ENCODE results near the gene CLTA. TPM values are rescaled to one million over a fixed set of nuclear protein-coding genes. Genes with fewer than 3 reads are reported as not detected.
A peak's percentile ranks its signal among the peaks of the same experiment; 100 is the strongest.
"Not testable (repeated sequence)": the region's sequence is repeated elsewhere in the genome, so short reads cannot be mapped to it uniquely, and the experiment has no call there.

The CLTA gene
- total RNA-seq, 1 donor from 2014 or later: 185 TPM

GRCh38 chr9:36158917-36159316, 31.8 kb upstream of the CLTA start:
- no peak for DNase-seq (ENCODE audit: low spot score)

- not testable (repeated sequence) for DNase-seq (ENCODE audit: low spot score)
Measured at GRCh38 chr9:36159509-36159908, 31.2 kb upstream of the CLTA start.

DNA sequence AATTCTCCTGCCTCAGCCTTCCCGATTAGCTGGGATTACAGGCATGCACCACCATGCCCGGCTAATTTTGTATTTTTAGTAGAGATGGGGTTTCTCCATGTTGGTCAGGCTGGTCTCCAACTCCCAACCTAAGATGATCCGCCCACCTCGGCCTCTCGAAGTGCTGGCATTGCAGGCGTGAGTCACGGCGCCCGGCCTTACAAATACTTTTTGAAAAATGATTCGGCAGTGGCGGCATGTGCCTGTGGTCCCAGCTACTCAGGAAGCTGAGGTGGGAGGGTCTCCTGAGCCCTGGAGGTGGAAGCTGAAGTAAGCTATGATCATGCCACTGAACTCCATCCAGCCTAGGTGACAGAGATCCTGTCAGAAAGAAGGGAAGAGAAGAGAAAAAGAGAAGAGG, 30.6 kb upstream of the CLTA start:
- not testable (repeated sequence) for DNase-seq (ENCODE audit: low spot score)

- DNase-seq (ENCODE audit: low spot score): no peak
Measured at GRCh38 chr9:36161187-36161586, 29.5 kb upstream of the CLTA start.

- no peak for DNase-seq (ENCODE audit: low spot score)
Measured at GRCh38 chr9:36162211-36162738, 28.4 kb upstream of the CLTA start.

GRCh38 chr9:36163049-36163785, 27.5 kb upstream of the CLTA start:
- DNase-seq (ENCODE audit: low spot score): no peak

GRCh38 chr9:36163786-36164170, 26.9 kb upstream of the CLTA start:
- no peak for DNase-seq (ENCODE audit: low spot score)

DNA sequence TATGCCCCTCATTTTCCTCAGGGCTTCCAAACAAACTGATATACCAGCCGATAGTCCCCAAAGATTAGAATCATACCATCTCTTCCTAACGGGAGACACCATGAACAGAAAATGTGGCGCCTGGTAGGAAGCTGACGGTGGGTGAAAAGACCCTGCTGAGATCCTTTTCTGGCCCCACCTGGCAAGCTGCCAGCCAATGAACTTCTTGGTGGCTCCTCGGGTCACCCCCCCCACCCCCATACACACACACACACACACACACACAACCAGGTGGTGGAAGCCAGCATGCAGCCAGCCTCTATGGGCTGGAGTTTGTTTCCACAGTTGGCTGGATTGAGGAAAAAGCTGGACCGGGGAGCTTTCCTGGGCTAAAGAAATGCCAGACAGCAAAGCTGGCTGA, 26.3 kb upstream of the CLTA start:
- no peak for DNase-seq (ENCODE audit: low spot score)

GRCh38 chr9:36164989-36165388, 25.7 kb upstream of the CLTA start:
- no peak for DNase-seq (ENCODE audit: low spot score)

DNA sequence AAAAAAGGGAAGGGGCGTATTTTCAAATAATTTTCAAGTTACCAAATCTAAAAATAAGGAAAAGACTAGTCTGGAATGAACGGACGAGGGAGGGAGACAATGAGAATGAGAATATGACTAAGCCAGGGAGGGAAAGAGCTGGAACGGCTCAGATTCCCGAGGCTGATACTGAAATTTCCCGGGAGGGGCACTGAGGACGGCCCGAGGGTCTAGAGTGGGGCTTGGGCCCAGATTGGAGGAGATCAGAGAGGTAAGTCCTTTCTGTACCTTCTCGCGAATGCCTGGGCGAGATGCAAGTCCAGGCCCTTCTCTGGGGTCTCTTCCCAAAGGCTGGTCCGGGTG, 24.9 kb upstream of the CLTA start:
- no peak for DNase-seq (ENCODE audit: low spot score)

DNA sequence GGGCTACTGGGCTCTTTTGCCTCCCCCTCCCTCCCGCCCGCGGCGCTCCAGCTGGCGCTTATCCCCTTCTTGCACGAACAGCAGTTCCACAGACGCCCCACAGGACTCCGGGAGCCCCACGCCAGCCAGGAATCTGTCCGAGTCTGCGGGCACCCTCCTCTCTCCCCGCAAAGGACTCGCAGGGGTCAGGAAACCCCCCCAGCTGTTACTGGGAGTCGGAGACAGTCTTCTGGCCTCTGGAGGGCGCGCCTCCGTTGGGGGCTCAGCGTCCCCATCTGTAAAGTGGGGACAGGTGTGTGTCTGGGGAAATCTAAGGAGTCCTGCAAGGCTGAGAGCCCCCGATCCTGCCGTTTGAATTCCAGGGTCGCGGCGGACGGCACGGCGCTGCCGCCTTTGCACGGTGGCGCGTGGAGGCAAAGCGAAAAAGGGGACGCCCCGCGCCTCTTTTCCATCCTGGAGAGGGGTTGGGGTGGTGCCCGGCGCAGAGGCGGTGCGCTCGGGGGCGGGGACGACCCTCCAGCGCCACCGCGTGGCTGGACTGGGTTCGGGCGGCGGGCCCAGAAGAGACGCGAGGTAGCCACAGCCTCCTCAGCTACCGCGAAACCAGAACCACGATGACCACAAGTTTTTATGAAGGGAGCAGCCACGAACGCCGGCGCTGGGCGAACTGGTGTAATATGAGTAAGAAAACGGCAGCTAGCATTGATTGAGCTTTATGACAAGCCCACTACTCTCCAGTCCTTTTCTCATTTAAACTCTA, 24.4 kb upstream of the CLTA start:
- peak; percentile 77 for DNase-seq (ENCODE audit: low spot score)

- no peak for DNase-seq (ENCODE audit: low spot score)
Measured at GRCh38 chr9:36169166-36169565, 21.6 kb upstream of the CLTA start, which contains the start of gene CCIN. TSS of gene CCIN (plus strand) at chr9:36169388. CDS start at chr9:36169503, 115 bp downstream.

GRCh38 chr9:36169708-36170107, 21.0 kb upstream of the CLTA start:
- no peak for DNase-seq (ENCODE audit: low spot score)

DNA sequence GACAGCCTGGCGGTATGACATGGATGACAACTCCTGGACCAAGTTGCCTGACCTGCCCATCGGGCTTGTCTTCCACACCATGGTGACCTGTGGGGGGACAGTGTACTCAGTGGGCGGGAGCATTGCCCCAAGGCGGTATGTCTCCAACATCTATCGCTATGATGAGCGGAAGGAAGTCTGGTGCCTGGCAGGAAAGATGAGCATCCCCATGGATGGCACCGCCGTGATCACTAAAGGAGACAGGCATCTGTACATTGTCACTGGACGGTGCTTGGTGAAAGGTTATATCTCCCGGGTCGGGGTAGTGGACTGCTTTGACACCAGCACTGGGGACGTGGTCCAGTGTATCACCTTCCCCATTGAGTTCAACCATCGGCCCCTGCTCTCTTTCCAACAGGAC, 20.2 kb upstream of the CLTA start:
- DNase-seq (ENCODE audit: low spot score): no peak

GRCh38 chr9:36173861-36174260, 16.9 kb upstream of the CLTA start:
- no peak for DNase-seq (ENCODE audit: low spot score)

DNA sequence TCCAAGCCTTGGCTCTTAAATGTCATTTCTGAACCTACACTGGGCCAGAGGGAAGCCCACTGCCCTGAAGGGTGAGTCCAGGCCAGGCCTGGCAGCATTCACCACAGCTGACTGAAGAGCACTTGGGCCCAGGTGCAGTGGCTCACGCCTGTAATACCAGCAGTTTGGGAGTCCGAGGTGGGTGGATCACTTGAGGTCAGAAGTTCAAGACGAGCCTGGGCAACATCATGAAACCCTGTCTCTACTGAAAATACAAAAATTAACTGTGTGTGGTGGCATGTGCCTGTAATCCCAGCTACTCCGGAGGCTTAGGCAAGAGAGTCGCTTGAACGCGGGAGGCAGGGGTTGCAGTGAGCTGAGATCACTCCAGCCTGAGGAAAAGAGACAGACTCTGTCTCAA, 16.4 kb upstream of the CLTA start:
- no peak for DNase-seq (ENCODE audit: low spot score)

- DNase-seq (ENCODE audit: low spot score): no peak
Measured at GRCh38 chr9:36174731-36175130, 16.0 kb upstream of the CLTA start.

DNA sequence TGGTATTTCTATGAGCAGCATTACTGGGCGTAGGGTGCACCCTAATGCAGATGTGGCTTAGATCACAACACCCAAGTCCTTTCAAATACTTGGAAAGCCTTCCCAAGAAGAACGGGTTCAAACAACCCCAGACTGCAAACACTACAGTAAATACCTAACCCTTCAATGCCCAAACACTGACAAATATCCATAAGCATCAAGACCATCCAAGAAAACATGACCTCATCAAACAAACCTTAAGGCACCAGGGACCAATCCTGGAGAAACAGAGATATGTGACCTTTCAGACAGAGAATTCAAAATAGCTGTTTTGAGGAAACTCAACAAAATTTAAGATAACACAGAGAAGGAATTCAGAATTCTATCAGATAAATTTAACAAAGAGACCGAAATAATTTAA, 15.5 kb upstream of the CLTA start:
- not testable (repeated sequence) for DNase-seq (ENCODE audit: low spot score)

- not testable (repeated sequence) for DNase-seq (ENCODE audit: low spot score)
Measured at GRCh38 chr9:36176496-36176895, 14.2 kb upstream of the CLTA start.

DNA sequence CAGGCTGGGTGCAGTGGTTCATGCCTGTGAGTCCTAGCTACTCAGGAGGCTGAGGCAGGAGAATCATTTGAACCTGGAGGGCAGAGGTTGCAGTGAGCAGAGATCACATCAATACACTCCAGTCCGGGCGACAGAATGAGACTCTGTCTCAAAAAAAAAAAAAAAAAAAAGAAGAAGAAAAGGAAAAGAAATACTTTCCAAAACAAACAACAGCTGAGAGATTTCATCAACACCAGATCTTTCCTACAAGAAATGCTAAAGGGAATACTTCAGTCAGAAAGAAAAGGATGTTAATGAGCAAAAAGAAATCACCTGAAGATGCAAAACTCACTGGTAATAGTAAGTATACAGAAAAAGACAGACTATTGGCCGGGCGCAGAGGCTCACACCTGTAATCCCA, 13.2 kb upstream of the CLTA start:
- DNase-seq (ENCODE audit: low spot score): no peak

DNA sequence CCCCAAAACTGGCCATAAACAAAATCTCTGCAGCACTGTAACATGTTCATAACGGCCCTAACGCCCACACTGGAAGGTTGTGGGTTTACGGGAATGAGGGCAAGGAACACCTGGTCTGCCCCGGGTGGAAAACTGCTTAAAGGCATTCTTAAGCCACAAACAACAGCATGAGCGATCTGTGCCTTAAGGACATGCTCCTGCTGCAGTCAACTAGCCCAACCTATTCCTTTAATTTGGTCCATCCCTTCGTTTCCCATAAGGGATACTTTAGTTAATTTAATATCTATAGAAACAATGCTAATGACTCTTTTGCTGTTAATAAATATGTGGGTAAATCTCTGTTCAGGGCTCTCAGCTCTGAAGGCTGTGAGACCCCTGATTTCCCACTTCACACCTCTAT, 10.5 kb upstream of the CLTA start:
- not testable (repeated sequence) for DNase-seq (ENCODE audit: low spot score)

GRCh38 chr9:36187414-36187813, 3.3 kb upstream of the CLTA start:
- DNase-seq (ENCODE audit: low spot score): no peak

GRCh38 chr9:36188212-36188611, 2.5 kb upstream of the CLTA start:
- DNase-seq (ENCODE audit: low spot score): no peak

Data from mucosa of gallbladder (tissue), 1 donor.